GM21360 (cell line): ENCODE results near the gene SPIRE2.
A peak's percentile ranks its signal among the peaks of the same experiment; 100 is the strongest.
"Not testable (repeated sequence)": the region's sequence is repeated elsewhere in the genome, so short reads cannot be mapped to it uniquely, and the experiment has no call there.

ENCODE experiments used
- ATAC-seq: cut with Tn5 transposase; IDR thresholded peaks from one replicate; pipeline ENCODE4 v1.9.1; 2021; ENCODE audit warnings: mild to moderate bottlenecking, moderate library complexity; ENCODE audit not compliant: unreplicated experiment

SPIRE2 gene

GRCh38 chr16:89912143-89912542 is 83.9 kb downstream of the SPIRE2 start:
- no peak for ATAC-seq

- no peak for ATAC-seq
These were observed 84.4 kb downstream of the SPIRE2 start for GRCh38 chr16:89912627-89913026.

GRCh38 chr16:89913408-89914387 is 85.4 kb downstream of the SPIRE2 start:
- ATAC-seq = no peak

- not testable (repeated sequence) for ATAC-seq
These were observed 86.5 kb downstream of the SPIRE2 start for GRCh38 chr16:89914642-89915285.

GRCh38 chr16:89915303-89916232 is 87.3 kb downstream of the SPIRE2 start:
- ATAC-seq = no peak

- peak; percentile 73 for ATAC-seq
These were observed 89.6 kb downstream of the SPIRE2 start for GRCh38 chr16:89917773-89918452.

- no peak for ATAC-seq
These were observed 90.4 kb downstream of the SPIRE2 start, which contains the start of gene MC1R for GRCh38 chr16:89918453-89919347. TSS of gene MC1R (plus strand) at chr16:89918862. CDS start at chr16:89919259, 397 bp downstream.

- no peak for ATAC-seq
These were observed 91.5 kb downstream of the SPIRE2 start for GRCh38 chr16:89919535-89920406.

GRCh38 chr16:89920723-89921122 is 92.4 kb downstream of the SPIRE2 start:
- no peak for ATAC-seq
